Measurements from ENCODE around the gene PPP1R16B.

PPP1R16B gene

GRCh38 chr20:38843346-38843745 lies 37.8 kb downstream of the PPP1R16B start:
- Histone ChIP-seq H3K27me3 (ENCODE audit: low read length) (no peaks in the 10 kb centered on the region), H3K9ac (ENCODE audit: low read length) (peak overlapping the region; percentile 58), H3K79me2 (ENCODE audit: insufficient read depth, low read length) (peaks cover 91% of the 10 kb centered on the region), H3K4me3 (ENCODE audit: insufficient read depth, low read length, poor library complexity, severe bottlenecking) (peak overlapping the region; percentile 39), H3K9me2 (replicated peaks; ENCODE audit: insufficient read depth, low read length) (no peaks in the 10 kb centered on the region), H3K36me3 (ENCODE audit: low read length) (peaks cover 16% of the 10 kb centered on the region), H3K9me3 (ENCODE audit: insufficient read depth, low read length) (no peaks in the 10 kb centered on the region), H3K27ac (ENCODE audit: low read depth, low read length) (peak overlapping the region; percentile 99), H3K4me2 (ENCODE audit: low read depth, low read length, poor library complexity, severe bottlenecking) (peak overlapping the region; percentile 91), H4K20me1 (ENCODE audit: low read depth, low read length) (no peaks in the 10 kb centered on the region), H3F3A (ENCODE audit: insufficient read depth) (peaks cover 44% of the 10 kb centered on the region), H2AFZ (ENCODE audit: low read depth, low read length, severe bottlenecking) (no peak overlapping the region)
- TF ChIP-seq EZH2phosphoT487 (conservative IDR thresholded peaks at IDR 0.05; ENCODE audit: low read length), result no peak
- TF ChIP-seq, protein P1, sequence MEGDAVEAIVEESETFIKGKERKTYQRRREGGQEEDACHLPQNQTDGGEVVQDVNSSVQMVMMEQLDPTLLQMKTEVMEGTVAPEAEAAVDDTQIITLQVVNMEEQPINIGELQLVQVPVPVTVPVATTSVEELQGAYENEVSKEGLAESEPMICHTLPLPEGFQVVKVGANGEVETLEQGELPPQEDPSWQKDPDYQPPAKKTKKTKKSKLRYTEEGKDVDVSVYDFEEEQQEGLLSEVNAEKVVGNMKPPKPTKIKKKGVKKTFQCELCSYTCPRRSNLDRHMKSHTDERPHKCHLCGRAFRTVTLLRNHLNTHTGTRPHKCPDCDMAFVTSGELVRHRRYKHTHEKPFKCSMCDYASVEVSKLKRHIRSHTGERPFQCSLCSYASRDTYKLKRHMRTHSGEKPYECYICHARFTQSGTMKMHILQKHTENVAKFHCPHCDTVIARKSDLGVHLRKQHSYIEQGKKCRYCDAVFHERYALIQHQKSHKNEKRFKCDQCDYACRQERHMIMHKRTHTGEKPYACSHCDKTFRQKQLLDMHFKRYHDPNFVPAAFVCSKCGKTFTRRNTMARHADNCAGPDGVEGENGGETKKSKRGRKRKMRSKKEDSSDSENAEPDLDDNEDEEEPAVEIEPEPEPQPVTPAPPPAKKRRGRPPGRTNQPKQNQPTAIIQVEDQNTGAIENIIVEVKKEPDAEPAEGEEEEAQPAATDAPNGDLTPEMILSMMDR (IDR thresholded peaks at IDR 0.05; ENCODE audit: insufficient read depth, low read length, poor library complexity, severe bottlenecking), result no peak

DNA sequence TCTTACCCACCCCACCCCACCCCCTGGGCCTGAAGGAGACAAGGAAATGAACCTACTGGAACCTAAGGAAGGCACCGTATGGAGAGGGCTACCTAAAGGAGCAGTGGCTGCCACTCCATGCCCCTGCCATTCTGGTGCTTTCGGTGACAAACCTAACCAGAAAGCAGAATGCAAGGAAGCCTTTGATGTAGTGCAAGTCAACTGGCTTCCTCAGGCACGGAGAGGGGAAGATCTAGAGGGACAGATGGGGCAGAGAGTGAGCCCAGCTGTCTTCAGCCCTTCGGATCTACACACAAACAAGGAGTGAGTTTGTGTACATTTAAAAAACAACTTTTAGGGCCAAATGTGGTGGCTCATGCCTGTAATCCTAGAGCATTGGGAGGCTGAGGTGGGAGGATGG lies 39.5 kb downstream of the PPP1R16B start:
- Histone ChIP-seq H3K9me3 (ENCODE audit: insufficient read depth, low read length) (no peaks in the 10 kb centered on the region), H3K27me3 (ENCODE audit: low read length) (no peaks in the 10 kb centered on the region), H2AFZ (ENCODE audit: low read depth, low read length, severe bottlenecking) (no peak overlapping the region), H3K4me2 (ENCODE audit: low read depth, low read length, poor library complexity, severe bottlenecking) (no peak overlapping the region), H3K79me2 (ENCODE audit: insufficient read depth, low read length) (peaks cover 93% of the 10 kb centered on the region), H3K36me3 (ENCODE audit: low read length) (peaks cover 11% of the 10 kb centered on the region; the same call in 1 of the 2 replicates), H3K27ac (ENCODE audit: low read depth, low read length) (peak overlapping the region; percentile 39), H3K9me2 (replicated peaks; ENCODE audit: insufficient read depth, low read length) (no peaks in the 10 kb centered on the region), H4K20me1 (ENCODE audit: low read depth, low read length) (no peaks in the 10 kb centered on the region), H3F3A (ENCODE audit: insufficient read depth) (peaks cover 41% of the 10 kb centered on the region), H3K4me3 (ENCODE audit: insufficient read depth, low read length, poor library complexity, severe bottlenecking) (no peak overlapping the region), H3K9ac (ENCODE audit: low read length) (no peak overlapping the region)
- TF ChIP-seq EZH2phosphoT487 (conservative IDR thresholded peaks at IDR 0.05; ENCODE audit: low read length), result no peak
- TF ChIP-seq, protein P1 (IDR thresholded peaks at IDR 0.05; ENCODE audit: insufficient read depth, low read length, poor library complexity, severe bottlenecking), result no peak

DNA sequence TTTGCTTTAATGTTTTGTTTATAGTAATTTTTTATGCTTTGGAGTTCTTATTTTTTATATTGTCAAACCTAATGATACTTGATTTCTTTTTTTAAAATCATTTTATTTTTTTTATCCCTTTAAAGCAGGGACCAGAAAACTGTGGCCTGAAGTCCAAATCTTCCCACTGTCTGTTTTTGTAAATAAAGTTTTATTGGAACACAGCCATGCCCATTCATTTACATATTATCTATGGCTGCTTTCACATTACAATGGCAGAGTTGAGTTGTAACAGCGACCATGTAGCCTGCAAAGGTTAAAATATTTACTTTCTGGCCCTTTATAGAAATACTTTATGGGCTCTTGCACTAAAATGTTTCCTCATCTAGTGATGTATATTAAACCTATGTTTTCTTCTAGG lies 42.3 kb downstream of the PPP1R16B start:
- H3K9me2 ChIP-seq (replicated peaks; ENCODE audit: insufficient read depth, low read length), result no peaks in the 10 kb centered on the region
- peaks cover 98% of the 10 kb centered on the region for H3K79me2 ChIP-seq (ENCODE audit: insufficient read depth, low read length)
- peaks cover 7% of the 10 kb centered on the region; the same call in 1 of the 2 replicates for H3K36me3 ChIP-seq (ENCODE audit: low read length)
- peak overlapping the region; percentile 22; the same call in 1 of the 2 replicates for H3K27ac ChIP-seq (ENCODE audit: low read depth, low read length)
- H3K4me2 ChIP-seq (ENCODE audit: low read depth, low read length, poor library complexity, severe bottlenecking), result no peak overlapping the region
- peaks cover 15% of the 10 kb centered on the region for H3F3A ChIP-seq (ENCODE audit: insufficient read depth)
- H3K9ac ChIP-seq (ENCODE audit: low read length), result no peak overlapping the region
- no peak for TF ChIP-seq EZH2phosphoT487 (conservative IDR thresholded peaks at IDR 0.05; ENCODE audit: low read length)
- TF ChIP-seq, protein P1 (IDR thresholded peaks at IDR 0.05; ENCODE audit: insufficient read depth, low read length, poor library complexity, severe bottlenecking), result no peak
- H3K27me3 ChIP-seq (ENCODE audit: low read length), result no peaks in the 10 kb centered on the region
- H4K20me1 ChIP-seq (ENCODE audit: low read depth, low read length), result no peaks in the 10 kb centered on the region
- H3K4me3 ChIP-seq (ENCODE audit: insufficient read depth, low read length, poor library complexity, severe bottlenecking), result no peak overlapping the region
- H2AFZ ChIP-seq (ENCODE audit: low read depth, low read length, severe bottlenecking), result no peak overlapping the region
- no peaks in the 10 kb centered on the region for H3K9me3 ChIP-seq (ENCODE audit: insufficient read depth, low read length)

All from SU-DHL-6 (cell line).